Activated CD4-positive, alpha-beta T cell treated with anti-CD3 and anti-CD28 coated beads for 1 hour (primary cell): Measurements from ENCODE around the gene FNDC11.
"Not testable (repeated sequence)": the region's sequence is repeated elsewhere in the genome, so short reads cannot be mapped to it uniquely, and the experiment has no call there.

Source experiments
- DNase-seq: peaks from one replicate; pipeline ENCODE4 v3.0.0-alpha.2; 2020

Gene FNDC11

GRCh38 chr20:63554361-63555278 is 661 bp downstream of the FNDC11 start:
- no peak for DNase-seq

GRCh38 chr20:63555661-63556381 is 1.9 kb downstream of the FNDC11 start:
- DNase-seq = no peak

- no peak for DNase-seq
These were observed 3.0 kb downstream of the FNDC11 start for GRCh38 chr20:63556873-63557478.

GRCh38 chr20:63557481-63557891 is 3.5 kb downstream of the FNDC11 start:
- no peak for DNase-seq

GRCh38 chr20:63558804-63559484 is 5.0 kb downstream of the FNDC11 start:
- DNase-seq = no peak

GRCh38 chr20:63559485-63560332 is 5.8 kb downstream of the FNDC11 start:
- not testable (repeated sequence) for DNase-seq

- no peak for DNase-seq
These were observed 6.4 kb downstream of the FNDC11 start for GRCh38 chr20:63560333-63560805.

- DNase-seq = no peak
These were observed 7.1 kb downstream of the FNDC11 start for GRCh38 chr20:63560856-63561609.

- no peak for DNase-seq
These were observed 7.9 kb downstream of the FNDC11 start for GRCh38 chr20:63561624-63562396.

GRCh38 chr20:63562461-63563224 is 8.7 kb downstream of the FNDC11 start:
- no peak for DNase-seq

- DNase-seq = no peak
These were observed 9.4 kb downstream of the FNDC11 start for GRCh38 chr20:63563225-63563935.

GRCh38 chr20:63564036-63564810 is 10.3 kb downstream of the FNDC11 start:
- no peak for DNase-seq

GRCh38 chr20:63565021-63565698 is 11.2 kb downstream of the FNDC11 start:
- DNase-seq = no peak

- no peak for DNase-seq
These were observed 11.9 kb downstream of the FNDC11 start for GRCh38 chr20:63565699-63566335.

- no peak for DNase-seq
These were observed 12.6 kb downstream of the FNDC11 start for GRCh38 chr20:63566395-63567135.

- no peak for DNase-seq
These were observed 13.1 kb downstream of the FNDC11 start for GRCh38 chr20:63567136-63567385.
